GM21619 (cell line): ENCODE results near the gene SYNJ2.

Source experiments
- ATAC-seq: cut with Tn5 transposase; IDR thresholded peaks from one replicate; pipeline ENCODE4 v1.9.1; 2021; ENCODE audit not compliant: unreplicated experiment

SYNJ2 gene

GRCh38 chr6:158053377-158054313, 72.0 kb downstream of the SYNJ2 start:
- no peak for ATAC-seq

DNA sequence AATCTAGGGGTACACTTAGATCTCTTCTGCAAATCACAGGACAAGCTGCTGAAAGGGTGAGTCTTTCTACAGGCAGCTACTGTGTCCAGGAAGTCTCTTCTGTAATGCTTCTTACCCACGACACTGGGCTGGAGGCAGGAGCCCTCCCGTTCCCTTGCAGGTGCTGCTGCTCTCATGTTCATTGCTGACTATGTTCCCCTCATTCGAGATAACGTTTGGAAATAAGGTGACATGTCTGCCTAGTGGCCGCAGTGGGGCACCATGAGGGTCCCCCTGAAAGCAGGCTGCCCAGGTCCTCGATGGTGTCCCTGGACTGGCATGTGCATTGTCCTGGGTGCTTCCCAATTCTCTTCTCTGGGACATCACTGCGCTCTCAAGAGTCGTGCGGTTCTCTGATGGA, 74.7 kb downstream of the SYNJ2 start:
- ATAC-seq = no peak

GRCh38 chr6:158056804-158057203, 75.1 kb downstream of the SYNJ2 start:
- no peak for ATAC-seq

GRCh38 chr6:158057213-158057987, 75.7 kb downstream of the SYNJ2 start:
- ATAC-seq = no peak

- no peak for ATAC-seq
Measured at GRCh38 chr6:158058171-158058651, 76.5 kb downstream of the SYNJ2 start.

DNA sequence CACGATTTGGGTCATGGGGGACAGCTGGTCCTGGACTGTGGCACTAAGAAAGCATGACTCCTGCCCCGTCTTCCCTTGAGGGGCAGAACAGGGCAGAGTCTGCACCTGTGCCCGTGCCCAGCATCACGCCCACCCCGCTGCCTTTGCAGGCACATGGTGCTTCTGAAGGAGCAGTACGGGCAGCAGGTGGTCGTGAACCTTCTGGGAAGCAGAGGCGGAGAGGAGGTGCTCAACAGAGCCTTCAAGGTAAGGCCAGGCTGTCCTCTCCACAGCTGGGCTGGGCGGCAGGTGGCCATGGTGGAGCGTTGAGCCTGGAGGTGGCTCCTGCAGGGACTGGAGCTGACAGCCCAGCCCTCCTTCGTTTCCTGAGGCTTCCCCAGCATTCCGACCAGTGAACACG, 77.4 kb downstream of the SYNJ2 start:
- no peak for ATAC-seq

GRCh38 chr6:158060455-158061360, 79.0 kb downstream of the SYNJ2 start:
- ATAC-seq = no peak

DNA sequence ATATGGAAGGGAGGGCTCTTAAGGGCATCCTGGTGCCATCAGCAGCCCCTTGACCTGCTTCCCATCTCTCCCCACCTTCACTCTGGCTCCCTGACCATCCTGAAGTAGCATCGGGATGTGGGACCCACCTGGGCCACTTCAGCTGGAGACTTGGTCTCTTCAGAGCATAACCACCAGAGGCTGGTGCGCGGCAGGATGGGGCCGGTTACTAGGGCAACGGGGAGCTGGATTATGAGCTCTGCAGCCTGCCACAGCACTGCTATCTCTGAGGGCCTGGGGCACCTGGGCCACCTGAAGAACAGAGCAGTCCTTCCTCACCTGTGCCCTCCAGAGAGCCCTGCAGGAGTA, 79.7 kb downstream of the SYNJ2 start:
- ATAC-seq = no peak

GRCh38 chr6:158061709-158062461, 80.2 kb downstream of the SYNJ2 start:
- ATAC-seq = no peak

GRCh38 chr6:158063736-158064135, 82.1 kb downstream of the SYNJ2 start:
- no peak for ATAC-seq

- ATAC-seq = no peak
Measured at GRCh38 chr6:158064725-158065251, 83.1 kb downstream of the SYNJ2 start.

DNA sequence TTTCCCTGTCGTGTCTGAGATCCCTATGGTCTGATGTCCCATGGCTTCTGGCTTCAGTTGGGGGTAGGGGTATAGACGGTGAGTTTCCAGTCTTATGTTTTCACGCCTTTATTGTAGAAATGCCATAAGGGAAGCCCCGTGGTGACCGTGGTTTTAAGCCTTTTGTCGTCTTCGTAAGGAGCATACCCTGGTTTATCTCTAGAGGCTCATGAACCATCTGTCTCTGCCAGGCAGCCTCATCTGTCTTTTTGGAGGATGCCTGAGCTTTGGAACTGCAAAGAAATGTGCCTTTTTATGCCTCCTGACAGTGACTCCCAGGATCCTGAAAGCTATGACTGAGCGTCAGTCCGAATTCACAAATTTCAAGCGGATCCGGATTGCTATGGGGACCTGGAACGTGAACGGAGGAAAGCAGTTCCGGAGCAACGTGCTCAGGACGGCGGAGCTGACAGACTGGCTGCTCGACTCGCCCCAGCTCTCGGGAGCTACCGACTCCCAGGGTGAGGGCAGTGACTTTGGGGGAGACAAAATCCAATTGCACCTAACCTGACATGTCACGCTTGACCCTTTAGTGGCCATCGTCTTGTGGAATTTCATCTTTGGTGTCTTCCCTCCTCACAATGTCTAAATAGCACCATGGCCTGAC, 84.6 kb downstream of the SYNJ2 start:
- ATAC-seq = no peak

GRCh38 chr6:158067436-158068015, 85.9 kb downstream of the SYNJ2 start:
- no peak for ATAC-seq

GRCh38 chr6:158068156-158068892, 86.7 kb downstream of the SYNJ2 start:
- no peak for ATAC-seq

GRCh38 chr6:158068893-158069799, 87.5 kb downstream of the SYNJ2 start:
- no peak for ATAC-seq

DNA sequence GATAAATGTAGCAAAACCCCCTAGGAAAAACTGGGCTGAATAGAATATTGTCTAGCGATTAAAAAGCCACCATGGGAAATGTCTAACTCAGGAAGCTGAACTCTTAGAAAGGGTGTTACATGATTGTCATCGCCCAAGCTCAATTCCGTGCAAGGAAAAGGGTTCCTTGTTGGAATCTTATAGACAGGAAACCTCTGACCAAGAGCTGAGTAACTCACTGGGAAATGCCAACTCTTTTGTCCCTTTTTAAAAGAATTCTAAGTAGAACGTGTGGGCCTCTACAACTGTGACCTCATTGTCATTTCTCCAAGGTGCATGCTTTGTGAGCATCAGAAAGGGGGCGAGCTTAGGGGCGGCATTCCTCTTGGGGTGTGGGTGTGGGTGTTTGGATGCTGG, 88.1 kb downstream of the SYNJ2 start:
- no peak for ATAC-seq

DNA sequence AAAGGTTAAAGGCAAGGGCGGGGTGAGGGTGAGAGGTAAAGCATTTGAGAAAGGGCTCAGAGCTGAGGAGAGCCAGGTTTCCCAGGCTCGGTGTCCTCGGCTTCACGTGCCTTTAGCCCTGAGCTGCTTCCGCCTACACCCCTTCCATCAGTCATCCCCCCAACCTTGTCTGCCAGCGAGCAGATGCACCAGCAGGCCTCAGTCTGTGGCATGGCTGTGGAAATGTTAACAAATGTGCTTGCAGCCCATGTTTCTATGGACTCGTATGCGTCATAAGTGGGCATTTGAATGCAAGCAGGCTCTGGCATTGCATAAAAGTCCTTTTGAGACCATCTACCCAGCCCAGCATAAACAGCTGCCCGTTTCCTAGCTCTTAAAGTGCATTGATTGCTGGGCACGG, 88.8 kb downstream of the SYNJ2 start:
- no peak for ATAC-seq
